NCI-H1105 treated with DMSO at 0.1 percent for 48 hours (cell line): ENCODE data around the gene ADRA2B.
"Not testable (repeated sequence)": the region's sequence is repeated elsewhere in the genome, so short reads cannot be mapped to it uniquely, and the experiment has no call there.

ENCODE experiments used
- DNase-seq: peaks from one replicate; lab custom pipeline; 2025; lab: John Stamatoyannopoulos, UW

Gene ADRA2B

DNA sequence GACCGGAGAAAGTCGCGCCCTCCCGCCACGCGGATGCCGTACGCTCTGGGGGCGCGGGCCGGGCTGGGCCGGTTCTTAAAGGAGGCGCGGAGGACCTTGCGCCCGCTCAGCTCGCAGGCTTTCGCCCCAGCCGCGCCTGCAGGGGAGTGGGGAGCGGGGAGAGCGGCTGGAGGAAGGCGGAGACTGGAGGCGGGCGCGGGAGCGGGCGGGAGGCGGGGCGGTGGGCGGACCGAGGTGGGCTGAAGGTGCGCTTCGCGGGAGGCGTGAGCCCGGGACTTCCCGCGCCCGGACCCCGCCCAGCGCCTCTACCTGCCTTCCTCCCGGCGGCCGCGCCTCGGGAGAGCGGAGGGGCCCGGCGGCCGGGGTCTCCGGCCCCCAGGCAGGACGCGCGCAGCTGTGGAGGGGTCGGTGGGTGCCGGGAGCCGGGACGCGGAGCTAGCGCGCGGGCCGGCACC is at the start of gene ADRA2B:
ADRA2B (minus strand) TSS at position 148 of the 455 bp plus-strand sequence. CDS start 422 bp downstream, outside the sequence.
- DNase-seq: no peak

DNA sequence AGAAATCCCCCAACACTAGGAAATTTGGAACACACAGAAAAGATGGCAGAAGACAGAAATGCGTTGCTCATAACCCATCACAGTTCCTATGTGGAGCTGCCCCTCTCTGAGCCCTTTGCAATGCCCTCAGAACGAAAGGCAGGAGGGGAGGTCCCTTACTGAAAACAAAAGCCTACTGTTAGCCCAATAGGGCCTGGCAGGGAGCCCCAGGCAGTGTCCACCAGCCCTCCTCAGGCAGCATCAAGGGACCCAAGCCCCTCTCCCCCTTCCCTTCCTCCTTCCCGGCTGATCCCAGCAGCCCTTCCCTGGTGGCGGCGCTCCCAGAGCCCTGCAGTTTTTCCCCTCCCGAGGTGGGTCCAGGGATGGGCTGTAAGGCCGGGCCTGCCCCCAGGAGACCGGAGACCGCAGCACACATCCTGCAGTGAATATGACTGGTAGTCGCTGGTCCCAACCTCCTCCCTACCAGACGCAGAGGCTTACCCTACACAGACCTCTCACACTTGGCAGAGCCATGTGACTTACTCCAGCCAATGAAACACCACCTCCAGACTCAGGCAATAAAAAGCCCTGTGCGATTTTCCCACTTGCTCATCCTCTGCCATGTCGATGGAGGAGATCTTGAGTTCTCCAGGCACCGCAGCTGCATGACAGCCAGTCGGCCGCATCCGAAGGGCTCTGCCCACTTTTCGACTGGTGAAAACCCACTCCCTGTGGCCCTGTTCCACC is 48.3 kb upstream of the ADRA2B start:
- no peak for DNase-seq

GRCh38 chr2:96163768-96164429 is 47.5 kb upstream of the ADRA2B start:
- no peak for DNase-seq

- DNase-seq: no peak
These were observed 47.0 kb upstream of the ADRA2B start for GRCh38 chr2:96163415-96163767.

DNA sequence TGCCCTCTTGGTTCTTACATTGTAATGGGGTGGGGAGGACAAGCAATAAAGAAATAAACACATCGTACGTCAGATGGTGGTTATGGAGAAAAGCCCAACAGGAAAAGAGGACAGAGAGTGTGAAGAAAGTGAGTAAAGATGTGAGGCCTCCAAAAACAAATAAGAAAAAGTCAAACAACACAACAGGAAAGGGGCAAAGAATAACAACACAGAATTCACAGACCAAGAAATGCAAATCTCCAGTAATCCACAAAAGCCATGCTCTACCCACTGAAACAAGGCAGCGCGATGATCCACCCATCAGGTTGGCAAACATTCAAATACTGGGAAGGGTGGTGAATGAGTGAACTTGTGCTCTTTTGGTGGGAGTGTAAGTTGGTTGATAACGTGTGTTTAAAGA is 45.5 kb upstream of the ADRA2B start:
- no peak for DNase-seq

- not testable (repeated sequence) for DNase-seq
These were observed 44.0 kb upstream of the ADRA2B start for GRCh38 chr2:96160366-96160765.

DNA sequence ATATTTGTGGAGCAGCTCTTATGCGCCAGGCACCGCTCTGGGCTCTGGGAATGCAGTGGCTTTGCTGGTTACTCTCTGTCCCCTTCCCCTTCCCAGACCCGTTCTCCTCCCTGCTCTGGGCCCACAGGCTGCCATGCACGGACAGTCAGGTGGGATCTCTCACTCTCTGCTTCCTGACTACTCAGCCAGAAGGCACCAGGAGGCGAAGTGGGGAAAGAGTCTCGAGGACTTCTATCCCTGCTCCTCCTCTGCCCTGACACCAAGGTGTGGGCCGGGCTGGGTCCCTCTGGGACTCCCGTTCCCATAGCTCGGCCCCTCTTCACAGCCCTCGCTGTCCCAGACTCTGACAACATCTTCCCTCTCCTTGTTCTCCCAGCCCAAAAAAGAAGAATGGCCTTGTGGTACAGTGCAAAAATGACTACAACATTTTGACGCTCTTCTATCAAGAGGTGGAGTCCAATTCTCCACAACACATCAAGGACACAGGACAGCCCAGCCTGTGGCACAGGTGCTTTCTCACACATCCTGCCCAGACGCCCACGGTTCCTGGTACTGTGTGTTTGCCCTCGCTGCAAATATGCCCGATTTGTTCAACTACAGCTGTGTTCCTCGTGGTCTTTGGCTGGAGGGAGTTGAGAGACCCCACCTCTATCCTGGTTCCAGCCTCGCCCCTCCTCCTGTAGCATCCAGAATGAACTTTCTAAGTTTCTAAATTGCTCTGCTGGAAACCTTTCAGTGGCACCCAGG is 42.9 kb upstream of the ADRA2B start:
- DNase-seq: no peak

GRCh38 chr2:96158554-96158940 is 42.2 kb upstream of the ADRA2B start:
- DNase-seq: no peak

DNA sequence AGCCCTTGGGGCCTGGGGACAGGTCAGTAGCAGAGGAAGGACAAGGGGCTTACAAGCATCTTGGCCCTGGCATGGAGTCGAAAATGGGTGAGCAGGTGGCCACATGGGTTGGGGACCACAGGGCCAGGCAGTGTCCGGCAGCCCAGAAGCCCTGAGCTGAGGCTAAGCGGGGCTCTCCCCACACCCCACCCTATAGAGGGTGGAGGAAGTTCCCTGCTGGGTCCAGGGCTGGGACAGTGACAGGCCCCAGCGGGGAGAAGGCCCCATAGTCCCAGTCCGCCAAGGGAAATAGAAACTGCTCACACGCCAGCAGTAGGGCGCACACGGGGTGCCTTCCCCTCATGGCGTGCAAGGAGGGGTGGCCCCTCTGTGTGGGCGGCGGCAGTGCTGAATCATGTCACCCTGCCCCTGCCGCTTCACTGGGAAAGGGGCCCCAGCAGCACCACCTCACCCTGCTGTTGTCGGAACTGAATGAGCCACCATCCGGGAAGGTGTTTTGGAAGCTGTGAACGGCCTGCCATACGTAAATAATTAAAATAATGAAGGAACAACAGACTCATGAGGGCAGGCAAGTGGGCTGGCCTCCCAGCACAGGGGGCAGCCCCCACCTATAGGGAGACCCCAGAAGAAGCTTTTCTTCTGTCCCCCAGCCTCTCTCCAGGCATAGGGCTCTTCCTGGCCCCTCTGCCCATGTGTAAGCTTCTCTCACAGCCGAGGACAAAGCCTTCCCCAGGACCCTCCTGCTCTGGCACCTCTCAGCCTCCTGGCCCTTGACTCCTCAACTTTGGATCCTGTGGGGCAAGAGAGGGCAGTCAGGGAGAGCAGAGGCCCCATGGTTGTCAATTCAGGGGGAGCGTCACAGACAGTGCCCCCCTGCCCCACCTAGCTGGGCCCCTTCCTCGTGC is 41.5 kb upstream of the ADRA2B start:
- no peak for DNase-seq

GRCh38 chr2:96156926-96157648 is 40.7 kb upstream of the ADRA2B start:
- DNase-seq: no peak

GRCh38 chr2:96156011-96156820 is 39.8 kb upstream of the ADRA2B start:
- no peak for DNase-seq

DNA sequence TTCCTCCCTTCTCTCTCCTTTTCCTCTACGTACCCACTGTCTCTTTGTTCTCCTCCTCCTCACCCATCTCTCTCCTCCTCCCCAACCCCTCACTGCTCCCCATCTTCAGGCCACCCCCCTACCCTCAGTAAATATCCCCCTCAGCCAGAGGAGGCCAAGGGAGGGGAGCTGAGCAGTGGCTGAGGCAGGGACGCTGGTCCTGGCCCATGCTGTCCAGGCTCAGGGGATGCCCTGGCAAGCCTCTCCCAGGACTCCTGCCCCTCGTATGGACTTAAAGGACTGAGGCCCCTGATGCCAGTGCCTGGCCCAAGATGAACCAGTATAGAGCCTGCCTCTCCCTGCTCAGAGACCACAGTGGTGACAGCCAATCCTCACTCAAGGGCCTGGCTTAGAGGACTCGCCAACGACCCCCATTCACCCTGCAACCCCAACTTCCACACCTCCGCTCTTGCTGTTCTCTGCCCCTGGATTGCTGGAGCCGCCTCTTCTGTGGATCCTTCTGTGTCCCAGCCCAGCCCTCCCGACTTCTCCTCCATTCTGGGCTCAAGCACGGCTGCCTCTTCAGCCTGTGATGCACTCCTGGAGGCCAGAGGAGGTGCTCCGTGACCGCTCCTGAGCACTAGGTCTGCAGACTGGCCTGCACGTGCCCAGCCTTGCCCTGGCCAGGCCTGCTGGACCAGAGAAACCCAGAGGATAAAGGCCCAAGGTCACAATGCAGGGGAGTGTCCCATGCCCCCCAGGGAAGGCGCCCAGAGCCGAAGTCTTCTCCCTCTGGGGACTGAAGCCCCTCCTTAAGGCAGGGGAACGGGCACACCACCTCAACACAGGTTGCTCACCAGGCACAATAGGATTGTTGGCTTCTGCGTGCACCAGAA is 38.4 kb upstream of the ADRA2B start:
- no peak for DNase-seq

- DNase-seq: no peak
These were observed 37.6 kb upstream of the ADRA2B start for GRCh38 chr2:96153991-96154431.

DNA sequence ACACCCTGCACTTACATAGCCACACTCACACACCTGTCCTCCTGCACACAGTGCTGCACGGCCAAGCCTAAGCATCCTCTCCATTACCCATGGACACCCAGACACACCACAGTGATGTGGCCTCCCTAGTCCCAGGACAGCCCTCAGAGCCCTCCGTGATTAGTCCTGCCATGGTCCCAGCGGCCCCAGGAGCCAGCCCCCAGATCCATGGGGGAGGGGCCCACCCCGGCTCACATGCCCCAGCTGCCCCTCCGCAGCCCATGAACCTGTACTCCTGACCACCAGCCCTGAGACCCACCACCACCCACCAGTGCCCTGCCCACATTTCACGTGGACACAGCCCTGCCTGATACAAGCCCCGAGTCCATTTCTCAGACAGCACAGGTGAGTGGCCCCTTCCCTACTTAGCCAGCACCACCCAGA is 36.9 kb upstream of the ADRA2B start:
- no peak for DNase-seq

GRCh38 chr2:96152304-96153161 is 36.2 kb upstream of the ADRA2B start:
- no peak for DNase-seq

GRCh38 chr2:96151595-96152303 is 35.4 kb upstream of the ADRA2B start:
- DNase-seq: no peak

GRCh38 chr2:96150791-96151594 is 34.6 kb upstream of the ADRA2B start:
- no peak for DNase-seq
